Neuronal stem cell (in vitro differentiated cells): Measurements from ENCODE around the gene SKA3. TPM values are rescaled to one million over a fixed set of nuclear protein-coding genes. Genes with fewer than 3 reads are reported as not detected.

ENCODE experiments used
- DNase-seq: peaks from one replicate; pipeline ENCODE4 v3.0.0-alpha.2; 2013; ENCODE audit warnings: low spot score
- H2AFZ ChIP-seq: one replicate; pipeline ENCODE4 v1.6.1; 2013; ENCODE audit warnings: mild to moderate bottlenecking, low read length, inconsistent platforms
- H2AK5ac ChIP-seq: 2 replicates; pipeline ENCODE4 v1.6.1; 2013; ENCODE audit warnings: low read depth, mild to moderate bottlenecking, inconsistent platforms, low read length, moderate library complexity, mixed read lengths
- H2BK120ac ChIP-seq: 2 replicates; pipeline ENCODE4 v1.6.1; 2013; ENCODE audit warnings: low read depth, mild to moderate bottlenecking, inconsistent platforms, low read length, moderate library complexity, mixed read lengths
- H2BK12ac ChIP-seq: one replicate; pipeline ENCODE4 v1.6.1; 2013; ENCODE audit warnings: low read length, inconsistent platforms
- H2BK15ac ChIP-seq: 2 replicates; pipeline ENCODE4 v1.6.1; 2013; ENCODE audit warnings: mild to moderate bottlenecking, low read length, inconsistent platforms, mixed read lengths
- H2BK5ac ChIP-seq: one replicate; pipeline ENCODE4 v1.6.1; 2013; ENCODE audit warnings: inconsistent platforms, mild to moderate bottlenecking, low read length, moderate library complexity
- H3K14ac ChIP-seq: one replicate; pipeline ENCODE4 v1.6.1; 2013; ENCODE audit warnings: low read length, inconsistent platforms
- H3K18ac ChIP-seq: 2 replicates; pipeline ENCODE4 v1.6.1; 2013; ENCODE audit warnings: low read length, inconsistent platforms
- H3K23ac ChIP-seq: 2 replicates; pipeline ENCODE4 v1.6.1; 2013; ENCODE audit warnings: low read depth, mild to moderate bottlenecking, mixed read lengths, low read length, inconsistent platforms; ENCODE audit not compliant: poor library complexity
- H3K27ac ChIP-seq: replicated peaks from 3 replicates; pipeline ENCODE4 v1.5.1; 2013; ENCODE audit warnings: low read length, inconsistent platforms
- H3K27me3 ChIP-seq, 3 experiments: 2 replicates each; pipeline ENCODE4 v1.6.1; 2013; ENCODE audit warnings: low read length in 3 of 3, mild to moderate bottlenecking in 2 of 3, inconsistent platforms in 1 of 3, low read depth in 1 of 3, mixed read lengths in 1 of 3, moderate library complexity in 1 of 3; ENCODE audit not compliant: control insufficient read depth in 3 of 3, insufficient read depth in 3 of 3
- H3K36me3 ChIP-seq, 2 donors: replicated peaks in 1 of 2; 2 replicates each; pipeline ENCODE4 v1.6.1; 2013; ENCODE audit warnings: low read length in 2 of 2; ENCODE audit not compliant: control insufficient read depth in 2 of 2, insufficient read depth in 2 of 2
- H3K4ac ChIP-seq: 2 replicates; pipeline ENCODE4 v1.6.1; 2013; ENCODE audit warnings: inconsistent platforms, mild to moderate bottlenecking, low read length, moderate library complexity
- H3K4me1 ChIP-seq, 2 donors: 1 replicate in 1 of 2; 2 replicates in 1 of 2; pipeline ENCODE4 v1.6.1; 2013; ENCODE audit warnings: low read length in 2 of 2, low read depth in 1 of 2; ENCODE audit not compliant: control insufficient read depth in 2 of 2, insufficient read depth in 1 of 2
- H3K4me2 ChIP-seq: one replicate; pipeline ENCODE4 v1.6.1; 2013; ENCODE audit warnings: mild to moderate bottlenecking, low read length, inconsistent platforms; ENCODE audit not compliant: insufficient read depth, poor library complexity, severe bottlenecking
- H3K4me3 ChIP-seq, 2 donors: 2 replicates each; pipeline ENCODE4 v1.5.1; 2013; ENCODE audit warnings: low read length in 2 of 2, mild to moderate bottlenecking in 2 of 2, inconsistent platforms in 1 of 2, moderate library complexity in 1 of 2
- H3K79me1 ChIP-seq: one replicate; pipeline ENCODE4 v1.6.1; 2013; ENCODE audit warnings: low read depth, mild to moderate bottlenecking, inconsistent platforms, low read length, moderate library complexity
- H3K9ac ChIP-seq: one replicate; pipeline ENCODE4 v1.6.1; 2013; ENCODE audit warnings: mild to moderate bottlenecking, low read depth, low read length, inconsistent platforms; ENCODE audit not compliant: poor library complexity
- H3K9me3 ChIP-seq, 2 donors: replicated peaks in 1 of 2; 2 replicates each; pipeline versions ENCODE3 to v1.6.1; 2013; ENCODE audit warnings: low read length in 2 of 2, mild to moderate bottlenecking in 2 of 2, inconsistent platforms in 1 of 2, low read depth in 1 of 2, mixed read lengths in 1 of 2, moderate library complexity in 1 of 2; ENCODE audit not compliant: control insufficient read depth in 2 of 2, insufficient read depth in 1 of 2
- H4K8ac ChIP-seq: one replicate; pipeline ENCODE4 v1.6.1; 2013; ENCODE audit warnings: low read depth, mild to moderate bottlenecking, inconsistent platforms, low read length, moderate library complexity
- H4K91ac ChIP-seq: one replicate; pipeline ENCODE4 v1.6.1; 2013; ENCODE audit warnings: low read length, low read depth, mild to moderate bottlenecking, inconsistent platforms; ENCODE audit not compliant: poor library complexity
- WGBS, 2 donors: extraction: QIAGEN DNeasy Blood & Tissue Kit; methylation state at CpG; one replicate each; pipeline ENCODE4 v1.1.7; 2013; ENCODE audit warnings: missing lambda C conversion rate in 2 of 2, mixed read lengths in 1 of 2; ENCODE audit not compliant: insufficient read length in 2 of 2, insufficient replicate concordance in 1 of 2; ENCODE audit errors: extremely low coverage in 2 of 2; 5-methylcytosine and 5-hydroxymethylcytosine counted together
- small RNA-seq: library from polyadenylated mRNA; stranded (forward); fragments of <200 nt; extraction: miRNeasy Mini kit (QIAGEN cat#:217004); gene quantifications from one replicate; pipeline ENCODE3, GENCODE V24; 2013; ENCODE audit not compliant: insufficient read depth

The SKA3 gene

GRCh38 chr13:21104199-21105019, 71.9 kb downstream of the SKA3 start:
- DNase-seq: no peak
- Histone ChIP-seq H4K8ac (no peak overlapping the region), H3K9me3 (peaks cover 0 to 3% of the 10 kb centered on the region in 2 donors), H3K4me2 (no peak overlapping the region), H3K18ac (no peak overlapping the region), H2BK12ac (no peak overlapping the region), H3K79me1 (no peaks in the 10 kb centered on the region), H2BK5ac (no peak overlapping the region), H2BK120ac (no peak overlapping the region), H3K9ac (no peak overlapping the region), H3K4ac (no peak overlapping the region), H4K91ac (no peak overlapping the region), H3K4me1 (no peaks in the 10 kb centered on the region), H3K27me3 (no peaks in the 10 kb centered on the region), H3K4me3 (peak overlapping the region in 1 of 2 donors; percentile 6), H2AFZ (no peak overlapping the region), H2BK15ac (no peak overlapping the region), H2AK5ac (no peak overlapping the region), H3K23ac (no peak overlapping the region), H3K14ac (no peak overlapping the region), H3K27ac (no peak overlapping the region), H3K36me3 (no peaks in the 10 kb centered on the region)
- WGBS, 2 donors: no CpG with 5 or more reads among the region's 37 CpGs

Small RNA genes within 50 kb of the gene (small RNA-seq; reads per million reads assigned to genes)
- not detected for gene AL158032.1
- gene RF00086: not detected
- gene RF02116: not detected
